Heart left ventricle (tissue), 16 donors: ENCODE results near the gene TREM2. TPM values are rescaled to one million over a fixed set of nuclear protein-coding genes. Genes with fewer than 3 reads are reported as not detected.

ENCODE experiments used
- ATAC-seq, 4 donors: fragments of 200-7000 bp; cut with Tn5 transposase; one replicate each; pipeline ENCODE4 v1.9.1; 2020 to 2022; ENCODE audit warnings: moderate library complexity in 4 of 4, mild to moderate bottlenecking in 3 of 4, moderate number of reproducible peaks in 1 of 4
- DNase-seq, 5 donors: peaks; one replicate each; pipeline ENCODE4 v3.0.0-alpha.2; 2020
- H3K27ac ChIP-seq, 12 donors: fragments of 200-600 bp; sonication (generic) in 4 of 12; one replicate each; pipeline versions ENCODE4 v1.5.0 to v1.8.0; 2016 to 2022; ENCODE audit warnings: mild to moderate bottlenecking in 2 of 12
- H3K27me3 ChIP-seq, 9 donors: fragments of 200-600 bp; sonication (generic) in 2 of 9; one replicate each; pipeline versions ENCODE4 v1.5.1 to v1.8.0; 2016 to 2022; ENCODE audit warnings: mild to moderate bottlenecking in 3 of 9
- H3K36me3 ChIP-seq, 9 donors: fragments of 200-600 bp; sonication (generic) in 2 of 9; one replicate each; pipeline versions ENCODE4 v1.5.0 to v1.8.0; 2018 to 2022; ENCODE audit warnings: mild to moderate bottlenecking in 2 of 9
- H3K4me1 ChIP-seq, 12 donors: fragments of 200-600 bp; sonication (generic) in 4 of 12; one replicate each; pipeline versions ENCODE4 v1.5.0 to v1.8.0; 2016 to 2022; ENCODE audit warnings: mild to moderate bottlenecking in 3 of 12
- H3K4me3 ChIP-seq, 12 donors: fragments of 200-600 bp; sonication (generic) in 4 of 12; one replicate each; pipeline versions ENCODE4 v1.5.0 to v1.8.0; 2017 to 2022; ENCODE audit warnings: mild to moderate bottlenecking in 9 of 12, moderate library complexity in 4 of 12
- H3K9me3 ChIP-seq, 12 donors: fragments of 200-600 bp; sonication (generic) in 4 of 12; one replicate each; pipeline versions ENCODE4 v1.5.0 to v1.8.0; 2016 to 2022; ENCODE audit warnings: mild to moderate bottlenecking in 1 of 12
- CTCF ChIP-seq, 12 donors: fragments of 200-600 bp; sonication (generic) in 4 of 12; IDR thresholded peaks; one replicate each; pipeline versions ENCODE4 v1.5.0 to v1.8.0; 2018 to 2022; ENCODE audit warnings: antibody characterized with exemption in 12 of 12, mild to moderate bottlenecking in 5 of 12
- POLR2A ChIP-seq, 2 donors: fragments of 450-650 bp; IDR thresholded peaks; one replicate each; pipeline ENCODE4 v1.6.1; 2017; ENCODE audit warnings: antibody characterized with exemption in 2 of 2, mild to moderate bottlenecking in 2 of 2, moderate library complexity in 2 of 2
- WGBS, 4 donors: extraction: QIAGEN DNeasy Blood & Tissue Kit in 2 of 4; methylation state at CpG; one replicate each; pipeline versions ENCODE4 v1.1.5 to v1.1.7; 2013 to 2018; 5-methylcytosine and 5-hydroxymethylcytosine counted together
- intact Hi-C, 10 donors: fragments of 100-400 bp; cut with DNase I; formaldehyde crosslinking; loops; one replicate each; pipeline versions ENCODE4 v1.11.1 to v1.14.2; 2022
- polyA plus RNA-seq, 2 donors: library from polyadenylated mRNA; stranded (reverse); fragments of 200-250 nt; gene quantifications; one replicate each; pipeline ENCODE4 v1.2.3, GENCODE V29; 2013
- total RNA-seq, 9 donors: library from RNA; depleted of rRNA in 2 of 9; stranded (reverse); fragments of >200 nt in 2 of 9; fragmentation: NEBNext Ultra II Directional in 3 of 9; extraction: Animal tissue kit (Norgen Biotek cat#: 25700) in 3 of 9; gene quantifications; one replicate each; pipeline versions ENCODE4 v1.1.0 to v1.2.4, GENCODE V29; 2016 to 2023
- donor health status: ischemic (EF 13 %, LVEDD 7.1; RV severe dilation, severe dysfunction).
- donor health status: healthy with polysubstance abuse.
- donor health status: DM: no; HTN: yes; CAD: no.
- donor health status: DM: no; HTN: no; CAD: no.
- donor health status: ischemic (EF 25% LVEDD 6.9; RV normal size, moderate dysfunction).
- donor health status: ischemic (EF 25% LVEDD 5.7; RV mildly dilated, moderate dysfunction).
- donor health status: healthy.
- donor health status: DM: yes; HTN: yes; CAD: no.
- donor health status: ischemic (EF 35%, LVEDD 5.7; RV mildly dilated, moderate dysfunction).
- donor health status: nonischemic (EF 11% LVEDD 7.7; RV severe dilation, severe dysfunction).
- donor health status: DM: yes; HTN: yes; CAD: no.
- donor health status: PGD.
- donor health status: ischemic (EF 29% LVEDD 5.4; RV normal size, mild dysfunction).
- donor health status: nonischemic (EF 23%, LVEDD 6.1; RV moderate dilation, normal function).

The TREM2 gene
- total and polyA plus RNA-seq, 11 donors, result 0.23 to 27.1 (median 1.2) TPM; not detected in 2

- no peak for ATAC-seq
- H3K9me3 ChIP-seq, result no peaks in the 10 kb centered on the region
- H3K27ac ChIP-seq, result no peak overlapping the region
- peaks cover 0 to 16% (median 0%) of the 10 kb centered on the region in 12 donors for H3K4me1 ChIP-seq
- DNase-seq, result no peak
- intact Hi-C loops, result no loop called here
- H3K27me3 ChIP-seq, result peaks cover 0 to 23% (median 2%) of the 10 kb centered on the region in 9 donors
- 90 to 100% (median 97%) methylated on average over 1 of the region's 1 CpG; no CpG with 5 or more reads in 1 of the 4 donors for WGBS, 4 donors
- no peak for TF ChIP-seq POLR2A (IDR thresholded peaks at IDR 0.05)
- no peak for TF ChIP-seq CTCF (IDR thresholded peaks at IDR 0.05)
- no peak overlapping the region for H3K4me3 ChIP-seq
- no peaks in the 10 kb centered on the region for H3K36me3 ChIP-seq
Observed at GRCh38 chr6:41163419-41163717, 452 bp upstream of the TREM2 start.

GRCh38 chr6:41161851-41162552 is 914 bp downstream of the TREM2 start:
- peak in 2 of 4 donors; percentile 16 to 26 for ATAC-seq
- no peak for DNase-seq
- H3K36me3 ChIP-seq, result no peaks in the 10 kb centered on the region
- H3K4me1 ChIP-seq, result peaks cover 0 to 16% (median 0%) of the 10 kb centered on the region in 12 donors
- no peak overlapping the region for H3K27ac ChIP-seq
- H3K4me3 ChIP-seq, result peak overlapping the region in 1 of 12 donors; percentile 30
- TF ChIP-seq POLR2A (IDR thresholded peaks at IDR 0.05) (no peak), CTCF (IDR thresholded peaks at IDR 0.05) (no peak)
- intact Hi-C loops, result no loop called here
- WGBS, 4 donors, result 62 to 69% (median 68%) methylated on average over 13 of the region's 13 CpGs
- H3K9me3 ChIP-seq, result no peaks in the 10 kb centered on the region
- H3K27me3 ChIP-seq, result peaks cover 0 to 26% (median 2%) of the 10 kb centered on the region in 9 donors

GRCh38 chr6:41161380-41161779 is 1.5 kb downstream of the TREM2 start:
- Histone ChIP-seq H3K9me3 (no peaks in the 10 kb centered on the region), H3K4me1 (peaks cover 0 to 16% (median 0%) of the 10 kb centered on the region in 12 donors), H3K4me3 (no peak overlapping the region), H3K36me3 (no peaks in the 10 kb centered on the region), H3K27me3 (peaks cover 0 to 33% (median 2%) of the 10 kb centered on the region in 9 donors), H3K27ac (no peak overlapping the region)
- ATAC-seq (no peak), DNase-seq (no peak)
- intact Hi-C loops, result no loop called here
- no peak for TF ChIP-seq CTCF (IDR thresholded peaks at IDR 0.05)
- TF ChIP-seq POLR2A (IDR thresholded peaks at IDR 0.05), result no peak
- 86 to 92% (median 89%) methylated on average over 8 to 10 of the region's 10 CpGs for WGBS, 4 donors

DNA sequence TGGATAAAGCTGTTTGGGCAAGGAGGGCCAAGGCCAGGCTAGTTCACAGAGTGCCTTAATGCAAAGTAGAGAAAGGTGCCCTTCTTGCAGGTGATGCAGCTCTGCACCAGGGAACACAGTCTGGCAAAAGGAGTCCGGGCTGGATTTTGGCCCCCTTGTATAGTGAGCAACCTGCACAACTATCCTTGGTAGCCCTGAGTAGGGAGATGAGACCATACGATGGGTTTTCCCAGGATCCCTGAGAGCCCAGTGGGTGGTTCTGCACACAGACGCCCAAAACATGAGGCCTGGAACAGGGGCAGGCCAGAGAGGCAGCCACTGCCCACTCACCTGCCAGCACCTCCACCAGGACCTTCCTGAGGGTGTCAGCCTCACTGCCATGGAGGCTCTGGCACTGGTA is 2.0 kb downstream of the TREM2 start:
- peaks cover 0 to 16% (median 0%) of the 10 kb centered on the region in 12 donors for H3K4me1 ChIP-seq
- no peak overlapping the region for H3K27ac ChIP-seq
- ATAC-seq (no peak), DNase-seq (no peak)
- 68 to 81% (median 76%) methylated on average over 3 of the region's 3 CpGs for WGBS, 4 donors
- intact Hi-C loops, result no loop called here
- no peaks in the 10 kb centered on the region for H3K36me3 ChIP-seq
- H3K4me3 ChIP-seq, result no peak overlapping the region
- TF ChIP-seq CTCF (IDR thresholded peaks at IDR 0.05) (no peak), POLR2A (IDR thresholded peaks at IDR 0.05) (no peak)
- peaks cover 0 to 34% (median 2%) of the 10 kb centered on the region in 9 donors for H3K27me3 ChIP-seq
- H3K9me3 ChIP-seq, result no peaks in the 10 kb centered on the region
